ENCODE results near the gene CACNB2.

DNA sequence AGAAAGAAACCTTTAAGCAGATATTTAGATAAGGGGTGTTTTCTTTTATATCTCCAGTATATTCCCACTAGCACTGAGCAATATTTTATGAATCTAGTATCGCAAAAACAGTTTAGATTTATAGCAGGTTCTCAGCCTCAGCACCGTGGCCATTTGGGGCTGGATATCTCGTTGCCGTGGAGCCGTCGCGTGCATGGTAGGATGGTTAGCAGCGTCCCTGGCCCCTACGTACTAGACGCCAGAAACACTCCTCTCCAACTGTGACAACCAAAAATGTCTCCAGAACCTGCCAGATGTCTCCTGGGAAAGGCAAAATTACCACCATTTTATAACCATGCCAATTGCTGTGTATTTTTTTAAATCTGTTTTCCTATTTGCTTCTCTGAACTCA, 172.9 kb downstream of the CACNB2 start:
- no peak for TF ChIP-seq EZH2 (IDR thresholded peaks at IDR 0.05; ENCODE audit: low read depth)
- TF ChIP-seq, protein P1, sequence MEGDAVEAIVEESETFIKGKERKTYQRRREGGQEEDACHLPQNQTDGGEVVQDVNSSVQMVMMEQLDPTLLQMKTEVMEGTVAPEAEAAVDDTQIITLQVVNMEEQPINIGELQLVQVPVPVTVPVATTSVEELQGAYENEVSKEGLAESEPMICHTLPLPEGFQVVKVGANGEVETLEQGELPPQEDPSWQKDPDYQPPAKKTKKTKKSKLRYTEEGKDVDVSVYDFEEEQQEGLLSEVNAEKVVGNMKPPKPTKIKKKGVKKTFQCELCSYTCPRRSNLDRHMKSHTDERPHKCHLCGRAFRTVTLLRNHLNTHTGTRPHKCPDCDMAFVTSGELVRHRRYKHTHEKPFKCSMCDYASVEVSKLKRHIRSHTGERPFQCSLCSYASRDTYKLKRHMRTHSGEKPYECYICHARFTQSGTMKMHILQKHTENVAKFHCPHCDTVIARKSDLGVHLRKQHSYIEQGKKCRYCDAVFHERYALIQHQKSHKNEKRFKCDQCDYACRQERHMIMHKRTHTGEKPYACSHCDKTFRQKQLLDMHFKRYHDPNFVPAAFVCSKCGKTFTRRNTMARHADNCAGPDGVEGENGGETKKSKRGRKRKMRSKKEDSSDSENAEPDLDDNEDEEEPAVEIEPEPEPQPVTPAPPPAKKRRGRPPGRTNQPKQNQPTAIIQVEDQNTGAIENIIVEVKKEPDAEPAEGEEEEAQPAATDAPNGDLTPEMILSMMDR (conservative IDR thresholded peaks at IDR 0.05): no peak
